Esophagus squamous epithelium (tissue), 5 donors: ENCODE measurements around the gene NHSL2. TPM values are rescaled to one million over a fixed set of nuclear protein-coding genes. Genes with fewer than 3 reads are reported as not detected.

Experiments used
- DNase-seq: peaks from one replicate; lab custom pipeline; 2025; lab: John Stamatoyannopoulos, UW
- H3K27ac ChIP-seq, 4 donors: fragments of 200-600 bp; sonication (generic); one replicate each; pipeline ENCODE4 v1.5.1; 2016 to 2019; ENCODE audit warnings: mild to moderate bottlenecking in 1 of 4
- H3K27me3 ChIP-seq, 4 donors: fragments of 200-600 bp; sonication (generic); 1 replicate in 3 of 4; 2 replicates in 1 of 4; pipeline versions ENCODE4 v1.5.1 to v1.6.0; 2017 to 2021; ENCODE audit warnings: antibody characterized with exemption in 1 of 4
- H3K36me3 ChIP-seq, 3 donors: fragments of 200-600 bp; sonication (generic); one replicate each; pipeline ENCODE4 v1.5.1; 2016 to 2019
- H3K4me1 ChIP-seq, 3 donors: fragments of 200-600 bp; sonication (generic); one replicate each; pipeline ENCODE4 v1.5.1; 2017 to 2019
- H3K4me3 ChIP-seq, 4 donors: fragments of 200-600 bp; sonication (generic); 1 replicate in 3 of 4; 2 replicates in 1 of 4; pipeline ENCODE4 v1.5.1; 2016 to 2019; ENCODE audit warnings: mild to moderate bottlenecking in 2 of 4, moderate library complexity in 1 of 4
- H3K9me3 ChIP-seq, 3 donors: fragments of 200-600 bp; sonication (generic); one replicate each; pipeline ENCODE4 v1.5.1; 2016 to 2019
- CTCF ChIP-seq, 6 experiments: fragments of 450-650 bp in 4 of 6; fragments of 200-600 bp in 2 of 6; sonication (generic) in 2 of 6; IDR thresholded peaks; one replicate each; pipeline ENCODE4 v1.5.1; 2016 to 2019; ENCODE audit warnings: antibody characterized with exemption in 6 of 6, mild to moderate bottlenecking in 4 of 6, moderate library complexity in 4 of 6
- POLR2A ChIP-seq, 4 donors: fragments of 450-650 bp; IDR thresholded peaks; one replicate each; pipeline ENCODE4 v1.6.1; 2017; ENCODE audit warnings: antibody characterized with exemption in 4 of 4, mild to moderate bottlenecking in 4 of 4, moderate library complexity in 3 of 4
- WGBS, 2 donors: methylation state at CpG; one replicate each; pipeline ENCODE4 v1.1.5; 2018; 5-methylcytosine and 5-hydroxymethylcytosine counted together
- intact Hi-C: fragments of 100-400 bp; cut with DNase I; formaldehyde crosslinking; loops from one replicate; pipeline ENCODE4 v1.15.0; 2022
- total RNA-seq, 4 donors: library from RNA; depleted of rRNA; stranded (reverse); fragments of >200 nt; gene quantifications; one replicate each; pipeline ENCODE4 v1.1.0, GENCODE V29; 2016
- donor health status: DM: yes; HTN: yes; CAD: no.

The NHSL2 gene
- total RNA-seq, 4 donors from 2014 or later = 0.23 to 7.1 (median 1.6) TPM

GRCh38 chrX:72126048-72126415 lies 215.4 kb downstream of the NHSL2 start:
- intact Hi-C loops = loop anchor here (10.0 kb wide), 1 partner anchor 111 kb away; no protein-coding TSS in a partner anchor
- Histone ChIP-seq H3K4me3 (no peak overlapping the region), H3K4me1 (peaks cover 11 to 88% (median 23%) of the 10 kb centered on the region in 3 donors), H3K36me3 (no peaks in the 10 kb centered on the region), H3K27ac (peak overlapping the region; percentile 34 to 83 (median 68)), H3K9me3 (no peaks in the 10 kb centered on the region), H3K27me3 (peaks cover 0 to 8% (median 3%) of the 10 kb centered on the region in 4 donors)
- WGBS, 2 donors = 0% methylated on average over 1 of the region's 3 CpGs; no CpG with 5 or more reads in 1 of the 2 donors
- no peak for DNase-seq
- TF ChIP-seq POLR2A (IDR thresholded peaks at IDR 0.05) = no peak
- no peak for TF ChIP-seq CTCF (IDR thresholded peaks at IDR 0.05)

- TF ChIP-seq POLR2A (IDR thresholded peaks at IDR 0.05) (no peak), CTCF (IDR thresholded peaks at IDR 0.05) (peak; percentile 71 to 90 (median 82))
- peaks cover 11 to 88% (median 21%) of the 10 kb centered on the region in 3 donors for H3K4me1 ChIP-seq
- WGBS, 2 donors = 10 to 11% methylated on average over 8 of the region's 9 CpGs
- intact Hi-C loops = loop anchor here (10.0 kb wide), 1 partner anchor 112 kb away; no protein-coding TSS in a partner anchor
- peak overlapping the region in 3 of 4 donors; percentile 68 to 83 (median 69) for H3K27ac ChIP-seq
- no peaks in the 10 kb centered on the region for H3K36me3 ChIP-seq
- no peak for DNase-seq
- H3K27me3 ChIP-seq = peaks cover 0 to 14% (median 3%) of the 10 kb centered on the region in 4 donors
- no peak overlapping the region for H3K4me3 ChIP-seq
- no peaks in the 10 kb centered on the region for H3K9me3 ChIP-seq
Measured at GRCh38 chrX:72126539-72127140, 216.0 kb downstream of the NHSL2 start.

GRCh38 chrX:72127332-72127731 lies 216.7 kb downstream of the NHSL2 start:
- DNase-seq = no peak
- 0 to 36% methylated on average over 1 to 2 of the region's 3 CpGs for WGBS, 2 donors
- Histone ChIP-seq H3K27me3 (peaks cover 0 to 21% (median 3%) of the 10 kb centered on the region in 4 donors), H3K36me3 (no peaks in the 10 kb centered on the region), H3K9me3 (no peaks in the 10 kb centered on the region), H3K4me1 (peaks cover 11 to 88% (median 21%) of the 10 kb centered on the region in 3 donors), H3K27ac (no peak overlapping the region), H3K4me3 (no peak overlapping the region)
- intact Hi-C loops = loop anchor here (10.0 kb wide), 1 partner anchor 113 kb away; no protein-coding TSS in a partner anchor
- TF ChIP-seq CTCF (IDR thresholded peaks at IDR 0.05) = no peak
- no peak for TF ChIP-seq POLR2A (IDR thresholded peaks at IDR 0.05)

- H3K4me3 ChIP-seq = no peak overlapping the region
- H3K9me3 ChIP-seq = no peaks in the 10 kb centered on the region
- peaks cover 0 to 26% (median 4%) of the 10 kb centered on the region in 4 donors for H3K27me3 ChIP-seq
- H3K4me1 ChIP-seq = peaks cover 11 to 80% (median 16%) of the 10 kb centered on the region in 3 donors
- H3K36me3 ChIP-seq = no peaks in the 10 kb centered on the region
- 71 to 81% methylated on average over 1 to 3 of the region's 4 CpGs for WGBS, 2 donors
- DNase-seq = no peak
- intact Hi-C loops = loop anchor here (10.0 kb wide), 1 partner anchor 114 kb away; no protein-coding TSS in a partner anchor
- TF ChIP-seq CTCF (IDR thresholded peaks at IDR 0.05) (no peak), POLR2A (IDR thresholded peaks at IDR 0.05) (no peak)
- H3K27ac ChIP-seq = no peak overlapping the region
Measured at GRCh38 chrX:72128183-72128834, 217.7 kb downstream of the NHSL2 start.

- Histone ChIP-seq H3K27ac (no peak overlapping the region), H3K9me3 (no peaks in the 10 kb centered on the region), H3K27me3 (peaks cover 0 to 26% (median 4%) of the 10 kb centered on the region in 4 donors), H3K4me1 (peaks cover 11 to 74% (median 12%) of the 10 kb centered on the region in 3 donors), H3K4me3 (no peak overlapping the region), H3K36me3 (no peaks in the 10 kb centered on the region)
- intact Hi-C loops = loop anchor here (10.0 kb wide), 1 partner anchor 114 kb away; no protein-coding TSS in a partner anchor
- WGBS, 2 donors = 70 to 73% methylated on average over 3 of the region's 6 CpGs
- DNase-seq = no peak
- TF ChIP-seq CTCF (IDR thresholded peaks at IDR 0.05) (peak in 4 of 6 experiments; percentile 21 to 43 (median 28)), POLR2A (IDR thresholded peaks at IDR 0.05) (no peak)
Measured at GRCh38 chrX:72128881-72129280, 218.2 kb downstream of the NHSL2 start.
